ENCODE measurements around the gene STIP1.

DNA sequence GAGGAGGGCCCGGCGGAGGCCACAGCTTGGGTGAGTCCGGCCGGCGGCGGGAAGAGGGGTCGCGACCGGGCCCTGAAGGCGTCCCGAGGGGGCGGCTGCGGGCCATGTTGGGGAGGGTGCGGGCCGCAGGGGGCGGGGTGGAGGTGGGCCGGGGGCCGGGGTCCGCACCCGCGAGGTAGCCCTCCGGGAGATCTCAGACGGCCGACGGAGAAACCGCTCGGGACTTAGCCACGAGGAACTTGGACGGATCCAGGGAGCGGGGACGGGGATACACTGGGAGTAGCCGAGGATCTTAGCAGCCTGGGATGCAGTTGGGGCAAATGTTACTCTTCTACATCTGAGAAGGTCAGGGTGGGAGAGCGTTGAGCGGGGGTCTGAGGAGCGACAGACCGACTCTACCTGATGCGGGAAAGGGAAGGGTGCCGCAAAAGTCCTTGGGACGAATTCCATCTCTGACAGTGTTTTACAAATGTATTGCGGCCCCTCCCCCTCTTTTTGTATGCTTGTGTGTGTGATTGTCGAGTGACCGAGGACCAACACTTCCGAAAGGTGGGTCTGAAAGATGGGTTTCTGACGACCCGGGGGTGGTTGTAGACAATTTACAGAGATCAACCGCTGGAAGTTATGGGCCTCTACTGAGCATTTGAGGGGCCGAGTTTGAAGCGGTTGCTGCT lies 658 bp downstream of the STIP1 start:
- TF ChIP-seq POLR2A (IDR thresholded peaks at IDR 0.05) (no peak), CTCF (IDR thresholded peaks at IDR 0.05) (no peak)

Data from lower leg skin (tissue), 3 donors.